ENCODE data around the gene PADI3. TPM values are rescaled to one million over a fixed set of nuclear protein-coding genes. Genes with fewer than 3 reads are reported as not detected.

The PADI3 gene
- total RNA-seq, 1 experiment from 2014 or later, result 2.5 TPM

DNA sequence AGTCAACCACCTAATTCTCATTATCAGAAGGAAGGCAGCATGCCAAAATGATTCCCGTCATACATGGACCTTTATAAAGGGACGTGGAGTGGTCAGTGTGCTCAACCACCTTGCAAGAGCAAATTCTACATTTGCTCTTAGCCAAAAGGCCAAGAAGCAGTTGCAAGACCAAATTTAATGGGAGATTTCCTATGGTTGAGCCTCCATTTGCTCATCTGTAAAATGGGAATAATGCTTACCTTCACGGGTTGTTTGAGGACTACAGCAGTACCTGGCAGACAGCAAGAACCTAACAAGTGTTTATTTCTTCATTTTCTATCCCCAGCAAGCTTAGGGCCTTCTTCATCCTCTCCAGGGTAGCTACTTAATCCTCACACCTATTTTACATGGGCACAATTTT lies 41.7 kb downstream of the PADI3 start:
- no peak for DNase-seq
- Histone ChIP-seq H2AK5ac (ENCODE audit: insufficient read length, low read length) (no peak overlapping the region), H3K4ac (ENCODE audit: low read depth, low read length) (no peak overlapping the region), H3K18ac (ENCODE audit: insufficient read length, low read depth, low read length) (no peak overlapping the region), H3K4me2 (ENCODE audit: insufficient read depth, insufficient read length, low read length) (no peak overlapping the region), H3K56ac (ENCODE audit: insufficient read length, low read depth, low read length) (no peak overlapping the region), H4K5ac (ENCODE audit: insufficient read length, low read depth, low read length) (no peak overlapping the region), H3K9me3 (ENCODE audit: control insufficient read depth, low read depth, low read length) (no peaks in the 10 kb centered on the region), H3T11ph (ENCODE audit: low read length) (no peak overlapping the region), H3K9ac (ENCODE audit: extremely low read depth, insufficient read length, low read length) (no peak overlapping the region), H3K23me2 (ENCODE audit: insufficient read length, low read depth, low read length, poor library complexity, severe bottlenecking) (no peaks in the 10 kb centered on the region), H4K91ac (ENCODE audit: insufficient read length, low read depth, low read length) (no peak overlapping the region), H3K79me2 (ENCODE audit: insufficient read depth, low read length) (no peaks in the 10 kb centered on the region), H3K23ac (ENCODE audit: insufficient read length, low read depth, low read length) (no peak overlapping the region), H2BK12ac (ENCODE audit: insufficient read length, low read depth, low read length) (no peak overlapping the region), H2AFZ (ENCODE audit: low read length) (no peak overlapping the region), H2BK5ac (ENCODE audit: insufficient read length, low read length) (no peak overlapping the region), H4K20me1 (ENCODE audit: control insufficient read depth, insufficient read depth, insufficient read length) (no peaks in the 10 kb centered on the region), H2BK20ac (ENCODE audit: low read depth, low read length, poor library complexity, severe bottlenecking) (no peak overlapping the region), H3K79me1 (ENCODE audit: insufficient read depth, low read depth, low read length, poor library complexity, severe bottlenecking) (no peaks in the 10 kb centered on the region), H2BK120ac (ENCODE audit: low read depth, low read length, poor library complexity, severe bottlenecking) (no peak overlapping the region), H3K27me3 (ENCODE audit: insufficient read depth, low read length) (no peaks in the 10 kb centered on the region), H3K14ac (ENCODE audit: insufficient read depth, low read length) (no peak overlapping the region), H4K8ac (replicated peaks; ENCODE audit: insufficient read length, low read depth, low read length) (no peak overlapping the region), H3K4me1 (ENCODE audit: insufficient read depth, low read length) (no peaks in the 10 kb centered on the region), H2BK15ac (ENCODE audit: low read depth, low read length) (no peak overlapping the region), H3K27ac (ENCODE audit: insufficient read length, low read depth, low read length) (no peak overlapping the region)
- Mint-ChIP-seq H3K36me3 (ENCODE audit: insufficient read depth in 1 of 3, low read depth in 3 of 3) (no peaks in the 10 kb centered on the region), H3K4me1 (peaks cover 5 to 8% of the 10 kb centered on the region in 2 experiments; a peak in 2 of 4 replicates), H3K4me3 (no peak overlapping the region), H3K27me3 (ENCODE audit: low read depth) (no peaks in the 10 kb centered on the region), H3K27ac (no peak overlapping the region), H3K9me3 (no peaks in the 10 kb centered on the region)
- WGBS (ENCODE audit: extremely low coverage, insufficient read length, low lambda C conversion rate), result no CpG with 5 or more reads among the region's 3 CpGs
- TF ChIP-seq, protein P1, sequence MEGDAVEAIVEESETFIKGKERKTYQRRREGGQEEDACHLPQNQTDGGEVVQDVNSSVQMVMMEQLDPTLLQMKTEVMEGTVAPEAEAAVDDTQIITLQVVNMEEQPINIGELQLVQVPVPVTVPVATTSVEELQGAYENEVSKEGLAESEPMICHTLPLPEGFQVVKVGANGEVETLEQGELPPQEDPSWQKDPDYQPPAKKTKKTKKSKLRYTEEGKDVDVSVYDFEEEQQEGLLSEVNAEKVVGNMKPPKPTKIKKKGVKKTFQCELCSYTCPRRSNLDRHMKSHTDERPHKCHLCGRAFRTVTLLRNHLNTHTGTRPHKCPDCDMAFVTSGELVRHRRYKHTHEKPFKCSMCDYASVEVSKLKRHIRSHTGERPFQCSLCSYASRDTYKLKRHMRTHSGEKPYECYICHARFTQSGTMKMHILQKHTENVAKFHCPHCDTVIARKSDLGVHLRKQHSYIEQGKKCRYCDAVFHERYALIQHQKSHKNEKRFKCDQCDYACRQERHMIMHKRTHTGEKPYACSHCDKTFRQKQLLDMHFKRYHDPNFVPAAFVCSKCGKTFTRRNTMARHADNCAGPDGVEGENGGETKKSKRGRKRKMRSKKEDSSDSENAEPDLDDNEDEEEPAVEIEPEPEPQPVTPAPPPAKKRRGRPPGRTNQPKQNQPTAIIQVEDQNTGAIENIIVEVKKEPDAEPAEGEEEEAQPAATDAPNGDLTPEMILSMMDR (conservative IDR thresholded peaks at IDR 0.05), result no peak

Measured in H9 (cell line).